GM21576 (cell line): ENCODE data around the gene FAM13B.
"Not testable (repeated sequence)": the region's sequence is repeated elsewhere in the genome, so short reads cannot be mapped to it uniquely, and the experiment has no call there.

Source experiments
- ATAC-seq: cut with Tn5 transposase; IDR thresholded peaks from one replicate; pipeline ENCODE4 v1.9.1; 2021; ENCODE audit warnings: mild to moderate bottlenecking, moderate library complexity; ENCODE audit not compliant: unreplicated experiment

Gene FAM13B

DNA sequence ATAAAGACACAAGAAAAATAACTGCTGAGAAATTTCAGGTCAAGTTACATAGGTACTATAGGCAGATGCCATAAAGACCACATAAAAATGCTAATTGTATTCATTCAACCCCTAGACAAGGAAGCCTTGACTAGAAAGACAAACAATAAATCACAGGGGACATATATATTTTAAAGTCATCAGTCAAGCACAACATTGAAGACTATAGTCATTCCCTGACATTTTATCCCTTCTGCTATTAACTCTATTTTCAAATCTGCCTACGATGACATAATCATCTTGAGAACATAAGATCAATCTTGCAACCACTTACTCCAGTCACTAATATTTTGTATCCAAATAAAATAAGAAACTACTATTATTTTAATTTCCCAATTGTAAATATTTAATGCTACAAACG, 38.3 kb downstream of the FAM13B start:
- no peak for ATAC-seq

DNA sequence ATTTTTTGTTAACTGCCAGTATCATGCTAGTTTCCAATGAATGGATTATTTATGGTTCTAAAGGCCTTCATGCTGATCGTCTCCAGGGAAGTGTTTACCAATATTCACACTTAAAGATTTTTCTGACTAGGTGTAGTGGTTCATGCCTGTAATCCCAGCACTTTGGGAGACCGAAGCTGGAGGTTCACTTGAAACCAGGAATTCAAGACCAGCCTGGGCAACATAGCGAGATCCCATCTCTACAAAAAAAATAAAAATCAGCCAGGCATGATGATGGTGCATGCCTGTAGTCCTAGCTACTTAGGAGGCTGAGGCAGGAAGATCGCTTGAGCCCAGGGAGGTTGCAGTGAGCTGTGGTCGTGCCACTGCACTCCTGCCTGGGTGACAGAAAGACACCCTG, 43.5 kb downstream of the FAM13B start:
- ATAC-seq, result no peak

DNA sequence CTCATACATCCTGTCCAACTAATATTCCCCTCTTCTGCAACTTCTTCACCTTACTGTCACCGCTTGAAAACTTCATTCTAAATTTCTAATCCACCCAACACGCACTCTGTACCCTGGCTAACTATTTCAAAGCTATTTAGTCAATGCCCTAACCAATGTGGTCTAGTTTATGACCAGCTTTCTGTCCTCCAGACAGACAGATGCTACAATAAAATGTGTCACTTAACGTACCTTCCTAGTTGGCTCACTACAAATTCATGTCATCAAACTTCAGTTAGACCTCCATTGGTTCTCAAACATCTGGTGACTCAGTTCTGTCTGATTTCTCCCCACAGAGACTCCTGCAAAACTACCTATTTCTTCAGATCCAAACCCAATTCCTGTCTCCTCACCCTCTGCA, 57.7 kb downstream of the FAM13B start:
- ATAC-seq, result no peak

DNA sequence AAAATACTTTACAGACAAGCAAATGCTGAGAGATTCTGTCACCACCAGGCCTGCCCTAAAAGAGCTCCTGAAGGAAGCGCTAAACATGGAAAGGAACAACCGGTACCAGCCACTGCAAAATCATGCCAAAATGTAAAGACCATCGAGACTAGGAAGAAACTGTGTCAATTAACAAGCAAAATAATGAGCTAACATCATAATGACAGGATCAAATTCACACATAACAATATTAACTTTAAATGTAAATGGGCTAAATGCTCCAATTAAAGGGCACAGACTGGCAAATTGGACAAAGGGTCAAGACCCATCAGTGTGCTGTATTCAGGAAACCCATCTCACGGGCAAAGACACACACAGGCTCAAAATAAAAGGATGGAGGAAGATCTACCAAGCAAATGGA, 62.5 kb downstream of the FAM13B start:
- not testable (repeated sequence) for ATAC-seq

DNA sequence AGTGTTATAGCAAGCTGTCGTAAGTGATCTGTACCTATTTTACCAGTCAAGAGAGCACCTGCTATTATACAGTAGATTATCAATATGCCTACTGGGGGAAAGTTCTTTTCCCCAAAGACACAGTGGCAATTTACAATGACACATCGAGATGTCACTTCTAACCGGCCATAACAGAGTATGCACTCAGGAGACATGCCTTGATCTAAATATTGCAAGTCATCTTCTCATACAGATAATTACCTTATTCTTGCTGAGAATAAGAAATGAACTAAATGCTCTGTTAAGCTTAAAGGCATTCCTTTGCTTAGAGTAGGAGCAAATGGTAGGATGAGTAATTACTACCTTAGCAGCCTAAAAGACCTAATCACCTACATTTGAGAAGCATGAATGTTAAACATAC, 72.1 kb downstream of the FAM13B start:
- no peak for ATAC-seq

DNA sequence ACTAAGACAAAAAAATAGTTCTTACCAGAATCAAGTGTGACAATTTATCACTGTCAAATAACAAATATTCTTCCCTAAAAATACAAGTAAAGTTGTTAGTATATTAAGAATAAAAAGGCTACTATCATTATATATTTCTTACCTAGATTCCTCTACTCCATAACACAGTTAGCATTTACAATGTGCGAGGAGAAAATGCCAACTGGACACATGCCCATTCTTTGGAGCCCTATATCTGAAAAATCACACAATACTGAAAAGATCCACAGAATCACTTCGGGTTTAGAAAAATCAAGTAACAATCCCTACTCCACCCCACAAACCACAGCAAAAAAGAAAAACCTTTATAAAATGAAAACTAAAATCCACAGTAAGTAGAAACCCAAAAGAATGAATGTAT, 72.7 kb downstream of the FAM13B start:
- no peak for ATAC-seq

DNA sequence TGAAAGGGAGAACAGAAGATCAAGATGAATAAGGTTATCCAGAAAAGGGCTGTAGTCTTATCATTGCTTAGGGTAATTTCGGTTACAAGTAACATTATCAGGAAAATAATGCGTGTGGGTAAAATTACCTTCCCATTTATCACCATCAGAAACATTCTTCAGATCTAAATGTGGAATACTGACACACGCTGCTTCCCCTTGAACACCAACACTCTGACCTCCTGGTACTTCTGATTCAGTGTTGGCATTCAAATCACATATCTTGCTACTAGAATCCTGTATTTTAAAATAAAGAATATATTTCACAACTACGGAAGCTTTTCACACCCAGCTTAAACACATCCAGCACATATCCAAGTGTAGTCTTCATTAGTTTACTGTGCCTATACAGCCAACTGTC, 73.4 kb downstream of the FAM13B start:
- no peak for ATAC-seq

DNA sequence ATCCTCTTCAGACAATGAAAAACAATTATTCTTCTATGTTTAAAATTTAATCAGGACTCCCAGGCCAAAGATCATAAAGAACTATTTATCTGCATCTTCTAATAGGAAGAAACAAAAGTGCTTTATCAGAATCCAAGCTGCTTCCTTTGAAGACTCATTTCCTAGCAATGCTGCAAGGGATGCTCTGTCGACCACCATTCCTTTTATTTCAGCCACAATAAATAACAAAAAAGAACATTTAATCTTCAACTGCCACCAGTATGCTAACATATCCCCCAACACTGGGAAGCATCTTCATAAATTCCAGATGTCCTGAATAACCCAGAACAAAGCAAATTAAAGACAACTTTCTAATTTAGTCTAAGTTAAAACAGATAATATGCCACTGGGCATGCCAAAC, 74.9 kb downstream of the FAM13B start:
- ATAC-seq, result no peak

DNA sequence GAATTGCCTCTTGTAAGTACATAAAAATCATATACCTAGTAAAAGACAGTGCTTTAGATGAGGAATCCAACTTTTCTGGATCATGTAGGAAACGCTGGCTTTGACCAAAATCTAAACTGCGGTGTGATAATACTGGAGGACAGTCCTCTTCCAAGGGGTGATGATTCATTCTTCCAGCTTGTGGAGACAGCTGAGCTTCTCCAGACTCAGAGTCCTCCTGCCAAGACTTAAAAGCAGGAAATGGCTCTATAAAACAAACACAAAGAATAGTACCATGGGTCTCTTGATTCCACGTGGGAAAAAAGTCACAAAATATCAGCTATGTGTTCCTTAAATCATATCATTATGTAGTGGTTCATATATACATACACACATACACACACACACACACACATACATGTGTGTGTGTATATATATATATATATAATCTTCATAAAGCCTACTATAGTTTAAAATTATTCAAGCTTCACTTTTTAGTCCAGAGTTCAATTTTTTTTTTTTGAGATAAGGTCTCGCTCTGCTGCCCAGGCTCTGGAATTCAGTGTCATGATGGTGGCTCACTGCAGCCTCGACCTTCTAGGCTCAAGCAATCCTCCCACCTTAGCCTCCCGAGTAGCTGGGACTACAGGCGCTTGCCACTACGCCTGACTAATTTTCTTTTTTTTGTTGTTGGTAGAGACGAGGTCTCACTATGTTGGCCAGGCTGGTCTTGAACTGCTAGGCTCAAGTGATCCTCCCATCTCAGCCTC, 78.6 kb downstream of the FAM13B start:
- no peak for ATAC-seq

DNA sequence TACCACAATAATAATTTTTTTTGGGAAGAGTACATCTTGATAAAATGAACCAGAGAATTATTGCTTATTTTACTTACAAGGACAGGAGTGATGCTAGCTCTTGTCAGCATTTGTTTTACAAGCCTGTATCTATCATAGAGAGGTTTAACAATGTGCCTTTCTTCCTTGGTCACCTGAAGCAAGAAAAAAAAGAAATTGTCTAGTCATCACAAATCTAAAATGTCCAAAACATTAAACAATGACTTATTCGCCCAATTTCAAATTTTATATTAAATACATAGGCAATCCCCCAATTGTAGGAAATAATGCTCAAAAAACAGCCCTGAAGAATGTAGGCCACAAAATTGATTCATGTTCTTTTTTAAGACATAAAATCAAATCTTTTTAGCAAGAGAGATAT, 87.1 kb downstream of the FAM13B start:
- ATAC-seq, result no peak

DNA sequence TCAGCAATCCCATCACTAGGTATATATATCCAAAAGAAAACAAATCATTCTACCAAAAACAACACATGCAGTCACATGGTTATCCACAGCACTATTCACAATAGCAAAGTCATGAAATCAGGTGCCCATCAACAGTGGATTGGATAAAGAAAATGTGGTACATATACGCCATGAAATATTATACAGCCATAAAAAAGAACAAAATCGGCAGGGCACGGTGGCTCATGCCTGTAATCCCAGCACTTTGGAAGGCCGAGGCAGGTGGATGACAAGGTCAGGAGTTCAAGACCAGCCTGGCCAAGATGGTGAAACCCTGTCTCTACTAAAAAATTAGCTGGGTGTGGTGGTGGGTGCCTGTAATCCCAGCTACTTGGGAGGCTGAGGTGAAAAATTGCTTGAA, 88.6 kb downstream of the FAM13B start:
- ATAC-seq, result not testable (repeated sequence)

DNA sequence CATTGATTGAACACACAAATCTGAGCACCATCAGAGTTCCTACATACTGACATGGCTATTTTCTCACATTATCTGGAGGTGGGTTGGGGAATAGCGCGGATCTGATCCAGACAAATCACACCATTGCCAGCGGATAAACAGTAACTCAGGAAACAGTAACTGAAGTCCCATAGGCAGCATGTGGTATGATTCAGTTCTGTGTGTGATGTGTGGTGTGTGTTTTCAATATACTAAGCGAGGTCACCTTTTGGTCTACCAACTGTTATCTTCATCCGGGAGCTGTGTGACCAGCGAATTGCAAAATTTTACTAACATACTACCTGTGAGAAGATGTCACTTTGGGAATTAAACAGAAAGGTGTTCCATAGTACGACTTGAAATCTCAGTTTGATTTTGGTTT, 93.5 kb downstream of the FAM13B start:
- ATAC-seq, result no peak

DNA sequence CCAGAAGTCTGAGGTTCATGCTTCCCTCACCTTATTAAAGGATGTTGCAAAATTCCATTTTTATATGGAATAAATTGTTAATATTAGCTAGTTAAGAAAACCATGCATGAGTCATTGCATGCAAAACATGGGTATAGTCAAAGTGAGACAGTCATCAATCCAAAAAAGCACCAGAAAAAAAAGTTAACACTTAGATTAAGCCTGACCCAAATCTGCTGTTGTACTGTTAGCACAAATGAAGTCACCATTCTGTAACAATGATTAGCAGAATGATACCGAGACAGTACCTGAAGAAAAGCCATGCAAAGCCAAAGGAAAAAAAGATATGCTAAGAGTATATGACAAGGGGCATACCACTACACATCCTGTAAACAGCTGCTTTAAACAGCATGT, 94.1 kb downstream of the FAM13B start:
- ATAC-seq, result no peak

DNA sequence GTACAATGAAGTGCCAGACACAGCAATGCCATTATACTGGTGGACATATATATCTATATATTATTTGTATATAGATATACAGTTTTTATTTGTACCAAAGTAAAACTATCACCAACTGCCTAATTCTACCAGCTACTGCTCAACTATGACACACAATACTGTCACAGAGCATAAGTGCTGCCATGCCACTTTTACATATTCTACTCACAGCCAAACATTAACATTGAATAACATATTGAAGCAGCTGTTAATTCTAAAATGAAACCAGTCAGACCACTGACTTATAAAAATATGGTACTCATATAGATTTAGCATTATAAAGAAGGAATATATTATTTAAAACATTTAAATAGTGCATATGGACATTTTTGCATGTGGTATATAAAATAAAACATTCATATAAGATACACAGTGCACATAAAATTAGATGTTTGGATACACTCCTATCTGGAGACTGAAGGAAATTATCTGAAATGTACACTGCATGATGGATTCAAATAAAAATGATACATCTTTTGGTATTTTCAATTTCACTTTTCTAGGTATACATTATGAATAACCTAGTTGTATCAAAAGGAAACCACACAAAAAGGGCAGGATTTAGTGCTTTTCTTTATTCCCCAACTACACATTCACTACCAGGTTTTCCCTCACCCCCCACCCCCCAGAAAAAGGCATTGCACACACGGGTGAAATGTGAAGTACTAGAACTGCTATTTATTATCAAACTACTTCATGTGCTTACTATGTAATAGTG, 94.7 kb downstream of the FAM13B start:
- ATAC-seq, result no peak

DNA sequence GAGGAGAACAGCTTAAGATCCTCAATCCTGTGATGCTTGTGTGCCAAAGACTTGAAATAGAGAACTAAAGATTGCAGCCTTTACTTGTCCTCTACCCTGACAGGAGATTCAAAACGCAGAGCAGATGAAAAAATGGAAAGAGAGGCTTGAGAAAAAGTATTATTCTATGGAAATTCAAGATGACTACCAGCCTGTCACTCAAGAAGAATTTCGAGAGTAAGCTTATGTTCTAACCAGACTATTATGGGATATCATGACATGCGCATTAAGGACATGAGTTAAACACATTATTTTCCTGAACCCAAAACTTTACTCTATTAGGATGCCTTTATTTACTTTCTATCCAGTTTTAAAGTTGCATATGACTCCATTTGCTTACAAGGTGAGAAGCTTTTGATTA, 97.2 kb downstream of the FAM13B start:
- no peak for ATAC-seq

DNA sequence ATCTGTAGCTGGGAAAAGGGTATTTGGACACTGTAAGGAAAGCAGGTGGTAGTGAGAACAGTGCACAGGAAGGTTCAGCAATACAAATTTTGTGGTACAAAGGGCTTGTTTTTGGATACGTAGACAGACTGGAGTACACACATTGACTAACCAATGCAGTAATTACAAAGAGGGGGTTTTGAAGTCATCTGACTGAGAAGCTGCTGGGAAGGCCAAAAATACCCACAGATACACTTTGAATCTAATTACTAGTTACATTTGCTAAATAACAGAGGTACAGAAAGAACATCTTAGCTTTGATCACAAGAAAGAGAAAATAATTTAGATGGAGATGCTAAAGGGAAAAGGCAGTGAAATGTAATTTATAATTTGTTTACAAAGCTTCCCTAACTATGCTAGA, 97.7 kb downstream of the FAM13B start:
- ATAC-seq, result no peak

DNA sequence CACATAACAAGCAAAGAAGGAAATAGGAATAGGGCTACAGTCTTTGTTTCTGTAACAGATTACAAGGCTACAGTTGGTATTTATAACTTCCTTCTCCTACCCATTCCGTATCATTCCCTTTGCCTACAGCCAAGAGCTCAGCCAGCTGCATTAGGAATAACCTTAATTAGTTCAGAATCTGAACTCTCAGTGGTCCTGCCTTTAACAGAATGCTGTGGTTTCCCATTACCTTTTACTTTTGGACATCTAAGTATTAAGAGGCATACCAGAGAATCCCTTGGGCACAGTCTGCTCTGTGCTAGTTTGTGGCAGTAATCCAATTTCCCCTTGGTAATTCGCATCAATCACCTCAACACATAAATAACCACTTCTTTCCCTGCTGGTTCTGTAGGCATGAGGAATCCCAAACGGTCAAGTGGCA, 99.4 kb downstream of the FAM13B start:
- ATAC-seq, result no peak

DNA sequence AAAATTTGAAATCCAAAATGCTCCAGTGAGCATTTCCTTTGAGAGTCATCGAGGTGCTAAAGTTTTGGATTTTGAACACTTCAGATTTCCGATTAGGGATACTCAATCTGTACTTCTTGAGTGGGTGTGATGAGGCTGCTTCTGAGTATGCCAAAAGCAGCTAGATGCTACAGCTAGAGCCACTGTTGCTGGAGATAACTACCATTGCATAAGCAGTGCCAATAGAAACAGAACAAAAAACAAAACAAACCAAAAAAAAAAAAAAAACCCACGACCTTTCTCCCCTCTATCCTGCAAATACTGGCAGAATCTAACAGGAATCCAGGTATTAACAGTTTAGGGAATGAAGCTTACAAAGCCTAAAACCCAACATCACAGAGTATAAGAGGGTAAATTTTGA, 100.1 kb downstream of the FAM13B start:
- ATAC-seq, result no peak

DNA sequence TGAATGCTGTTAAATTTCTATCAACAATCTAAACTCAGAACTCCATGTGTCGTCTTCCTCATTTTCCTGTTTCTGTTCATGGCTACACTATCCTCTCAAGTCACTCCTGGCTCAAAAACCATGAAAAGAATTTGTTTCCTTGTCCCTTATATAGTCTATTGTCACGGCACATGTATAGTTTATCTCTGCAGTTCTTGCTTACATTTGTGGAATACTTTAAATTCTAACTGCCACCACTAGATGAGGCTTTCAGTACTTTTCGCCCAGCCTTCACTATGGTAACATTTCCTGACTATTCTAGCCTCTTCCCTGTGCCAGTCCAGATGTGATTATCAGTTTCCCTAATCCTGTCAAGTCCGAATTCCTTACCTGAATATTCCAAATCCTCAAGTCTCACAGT, 109.0 kb downstream of the FAM13B start:
- ATAC-seq, result no peak

DNA sequence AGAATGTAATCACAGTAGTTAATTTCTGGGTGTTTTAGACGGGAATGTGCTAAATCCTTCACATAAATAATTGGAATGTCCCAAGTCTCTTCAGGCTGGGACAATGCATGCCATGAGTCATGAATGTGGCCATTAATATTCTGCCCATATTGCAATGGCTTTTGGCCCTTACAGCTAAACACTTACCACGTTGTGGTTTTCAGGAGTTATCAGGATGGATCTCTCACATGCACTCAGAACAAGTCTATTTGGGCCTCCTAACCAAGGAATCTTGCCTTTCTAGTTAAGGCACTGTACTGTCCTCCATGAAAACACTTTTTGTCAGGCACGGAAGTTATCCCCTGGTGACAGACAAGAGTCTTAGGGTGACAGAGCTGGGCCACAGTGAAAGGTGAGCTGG, 110.9 kb downstream of the FAM13B start:
- ATAC-seq, result no peak

DNA sequence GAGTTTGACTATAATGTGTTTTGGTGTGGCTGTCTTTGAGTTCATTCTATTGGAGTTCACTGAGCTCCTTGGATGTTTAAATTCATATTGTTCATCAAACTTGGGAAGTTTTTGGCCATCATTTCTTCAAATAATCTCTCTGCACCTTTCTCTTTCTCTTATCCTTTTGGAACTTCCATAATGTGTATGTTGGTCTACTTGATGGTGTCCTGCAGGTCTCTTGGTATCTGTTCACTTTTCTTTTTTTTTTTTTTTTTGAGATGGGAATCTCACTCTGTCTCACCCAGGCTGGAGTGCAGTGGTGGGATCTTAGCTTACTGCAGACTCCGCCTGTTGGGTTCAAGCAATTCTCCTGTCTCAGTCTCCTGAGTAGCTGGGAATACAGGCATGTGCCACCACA, 116.0 kb downstream of the FAM13B start:
- ATAC-seq, result no peak

DNA sequence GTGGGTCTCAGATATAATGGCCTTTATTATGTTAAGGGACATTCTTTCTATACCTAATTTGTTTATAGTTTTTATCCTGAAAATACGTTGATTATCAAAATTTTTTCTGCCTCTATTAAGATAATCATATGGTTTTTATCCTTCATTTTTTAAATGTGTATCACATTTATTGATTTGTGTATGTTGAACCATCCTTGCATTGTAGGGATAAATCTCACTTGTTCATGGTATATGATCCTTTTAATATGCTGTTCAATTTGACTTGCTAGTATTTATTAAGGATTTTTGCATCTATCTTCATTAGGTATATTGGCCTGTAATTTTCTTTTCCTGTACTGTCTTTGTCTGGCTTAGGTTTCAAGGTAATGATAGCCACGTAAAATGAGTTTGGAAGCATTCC, 118.1 kb downstream of the FAM13B start:
- ATAC-seq, result no peak
